Measurements from ENCODE around the gene WDR86. TPM values are rescaled to one million over a fixed set of nuclear protein-coding genes. Genes with fewer than 3 reads are reported as not detected.

The WDR86 gene
- polyA plus RNA-seq, 4 donors: 1.1 to 4.3 (median 1.8) TPM; not detected in 1

GRCh38 chr7:151420144-151420543 lies 10.3 kb upstream of the WDR86 start:
- no peak overlapping the region for H3K4me3 ChIP-seq (ENCODE audit: low read depth in 1 of 3, low read length in 3 of 3)
- peaks cover 0 to 27% of the 10 kb centered on the region in 2 donors for H3K9me3 ChIP-seq (ENCODE audit: control insufficient read depth in 2 of 2, insufficient read depth in 1 of 2, low read depth in 1 of 2, low read length in 1 of 2)
- no peaks in the 10 kb centered on the region for H3K36me3 ChIP-seq (ENCODE audit: control insufficient read depth in 3 of 3, insufficient read depth in 2 of 3, low read depth in 1 of 3, low read length in 3 of 3)
- DNase-seq: no peak
- H3K4me1 ChIP-seq (ENCODE audit: control insufficient read depth in 3 of 3, insufficient read depth in 2 of 3, low read depth in 1 of 3, low read length in 2 of 3): peaks cover 0 to 6% (median 0%) of the 10 kb centered on the region in 3 donors
- no peak overlapping the region for H3K27ac ChIP-seq (ENCODE audit: low read depth in 1 of 3, low read length in 2 of 3)
- FAIRE-seq: no peak
- H3K27me3 ChIP-seq (ENCODE audit: control insufficient read depth in 3 of 3, insufficient read depth in 3 of 3, low read length in 3 of 3): peaks cover 0 to 13% (median 2%) of the 10 kb centered on the region in 3 donors
- 61 to 81% (median 77%) methylated on average over 5 of the region's 5 CpGs for WGBS, 3 donors

- H3K9me3 ChIP-seq (ENCODE audit: control insufficient read depth in 2 of 2, insufficient read depth in 1 of 2, low read depth in 1 of 2, low read length in 1 of 2): peaks cover 0 to 19% of the 10 kb centered on the region in 2 donors
- H3K27me3 ChIP-seq (ENCODE audit: control insufficient read depth in 3 of 3, insufficient read depth in 3 of 3, low read length in 3 of 3): peaks cover 0 to 23% (median 4%) of the 10 kb centered on the region in 3 donors
- no peak overlapping the region for H3K27ac ChIP-seq (ENCODE audit: low read depth in 1 of 3, low read length in 2 of 3)
- peaks cover 0 to 6% (median 0%) of the 10 kb centered on the region in 3 donors for H3K4me1 ChIP-seq (ENCODE audit: control insufficient read depth in 3 of 3, insufficient read depth in 2 of 3, low read depth in 1 of 3, low read length in 2 of 3)
- DNase-seq: no peak
- no peaks in the 10 kb centered on the region for H3K36me3 ChIP-seq (ENCODE audit: control insufficient read depth in 3 of 3, insufficient read depth in 2 of 3, low read depth in 1 of 3, low read length in 3 of 3)
- 55 to 68% (median 65%) methylated on average over 11 of the region's 11 CpGs for WGBS, 3 donors
- no peak for FAIRE-seq
- no peak overlapping the region for H3K4me3 ChIP-seq (ENCODE audit: low read depth in 1 of 3, low read length in 3 of 3)
Measured at GRCh38 chr7:151416941-151417315, 7.1 kb upstream of the WDR86 start.

- FAIRE-seq: no peak
- H3K9me3 ChIP-seq (ENCODE audit: control insufficient read depth in 2 of 2, insufficient read depth in 1 of 2, low read depth in 1 of 2, low read length in 1 of 2): peaks cover 0 to 13% of the 10 kb centered on the region in 2 donors
- peaks cover 0 to 6% (median 0%) of the 10 kb centered on the region in 3 donors for H3K4me1 ChIP-seq (ENCODE audit: control insufficient read depth in 3 of 3, insufficient read depth in 2 of 3, low read depth in 1 of 3, low read length in 2 of 3)
- no peak for DNase-seq
- no peak overlapping the region for H3K27ac ChIP-seq (ENCODE audit: low read depth in 1 of 3, low read length in 2 of 3)
- peaks cover 0 to 29% (median 4%) of the 10 kb centered on the region in 3 donors for H3K27me3 ChIP-seq (ENCODE audit: control insufficient read depth in 3 of 3, insufficient read depth in 3 of 3, low read length in 3 of 3)
- 61 to 73% (median 69%) methylated on average over 10 of the region's 10 CpGs for WGBS, 3 donors
- H3K4me3 ChIP-seq (ENCODE audit: low read depth in 1 of 3, low read length in 3 of 3): no peak overlapping the region
- no peaks in the 10 kb centered on the region for H3K36me3 ChIP-seq (ENCODE audit: control insufficient read depth in 3 of 3, insufficient read depth in 2 of 3, low read depth in 1 of 3, low read length in 3 of 3)
Measured at GRCh38 chr7:151416112-151416940, 6.5 kb upstream of the WDR86 start.

- Histone ChIP-seq H3K27ac (ENCODE audit: low read depth in 1 of 3, low read length in 2 of 3) (no peak overlapping the region), H3K9me3 (ENCODE audit: control insufficient read depth in 2 of 2, insufficient read depth in 1 of 2, low read depth in 1 of 2, low read length in 1 of 2) (peaks cover 0 to 7% of the 10 kb centered on the region in 2 donors), H3K4me3 (ENCODE audit: low read depth in 1 of 3, low read length in 3 of 3) (no peak overlapping the region), H3K27me3 (ENCODE audit: control insufficient read depth in 3 of 3, insufficient read depth in 3 of 3, low read length in 3 of 3) (peaks cover 0 to 37% (median 4%) of the 10 kb centered on the region in 3 donors), H3K36me3 (ENCODE audit: control insufficient read depth in 3 of 3, insufficient read depth in 2 of 3, low read depth in 1 of 3, low read length in 3 of 3) (no peaks in the 10 kb centered on the region), H3K4me1 (ENCODE audit: control insufficient read depth in 3 of 3, insufficient read depth in 2 of 3, low read depth in 1 of 3, low read length in 2 of 3) (peaks cover 0 to 6% (median 0%) of the 10 kb centered on the region in 3 donors)
- FAIRE-seq: no peak
- no peak for DNase-seq
- 36 to 71% (median 56%) methylated on average over 3 of the region's 3 CpGs for WGBS, 3 donors
Measured at GRCh38 chr7:151415375-151416105, 5.7 kb upstream of the WDR86 start.

- H3K27ac ChIP-seq (ENCODE audit: low read depth in 1 of 3, low read length in 2 of 3): no peak overlapping the region
- H3K9me3 ChIP-seq (ENCODE audit: control insufficient read depth in 2 of 2, insufficient read depth in 1 of 2, low read depth in 1 of 2, low read length in 1 of 2): no peaks in the 10 kb centered on the region
- 85 to 93% (median 87%) methylated on average over 4 of the region's 4 CpGs for WGBS, 3 donors
- peaks cover 4 to 60% (median 7%) of the 10 kb centered on the region in 3 donors for H3K27me3 ChIP-seq (ENCODE audit: control insufficient read depth in 3 of 3, insufficient read depth in 3 of 3, low read length in 3 of 3)
- no peak for DNase-seq
- no peak for FAIRE-seq
- peaks cover 0 to 13% (median 5%) of the 10 kb centered on the region in 3 donors for H3K4me1 ChIP-seq (ENCODE audit: control insufficient read depth in 3 of 3, insufficient read depth in 2 of 3, low read depth in 1 of 3, low read length in 2 of 3)
- no peaks in the 10 kb centered on the region for H3K36me3 ChIP-seq (ENCODE audit: control insufficient read depth in 3 of 3, insufficient read depth in 2 of 3, low read depth in 1 of 3, low read length in 3 of 3)
- no peak overlapping the region for H3K4me3 ChIP-seq (ENCODE audit: low read depth in 1 of 3, low read length in 3 of 3)
Measured at GRCh38 chr7:151413241-151413640, 3.4 kb upstream of the WDR86 start.

GRCh38 chr7:151412318-151412717 lies 2.5 kb upstream of the WDR86 start:
- peaks cover 0 to 13% (median 5%) of the 10 kb centered on the region in 3 donors for H3K4me1 ChIP-seq (ENCODE audit: control insufficient read depth in 3 of 3, insufficient read depth in 2 of 3, low read depth in 1 of 3, low read length in 2 of 3)
- no peak for FAIRE-seq
- 69 to 77% (median 70%) methylated on average over 4 of the region's 4 CpGs for WGBS, 3 donors

GRCh38 chr7:151411551-151411950 lies 1.7 kb upstream of the WDR86 start:
- Histone ChIP-seq H3K27ac (ENCODE audit: low read depth in 1 of 3, low read length in 2 of 3) (no peak overlapping the region), H3K9me3 (ENCODE audit: control insufficient read depth in 2 of 2, insufficient read depth in 1 of 2, low read depth in 1 of 2, low read length in 1 of 2) (no peaks in the 10 kb centered on the region), H3K36me3 (ENCODE audit: control insufficient read depth in 3 of 3, insufficient read depth in 2 of 3, low read depth in 1 of 3, low read length in 3 of 3) (no peaks in the 10 kb centered on the region), H3K4me1 (ENCODE audit: control insufficient read depth in 3 of 3, insufficient read depth in 2 of 3, low read depth in 1 of 3, low read length in 2 of 3) (peaks cover 0 to 13% (median 5%) of the 10 kb centered on the region in 3 donors), H3K4me3 (ENCODE audit: low read depth in 1 of 3, low read length in 3 of 3) (no peak overlapping the region), H3K27me3 (ENCODE audit: control insufficient read depth in 3 of 3, insufficient read depth in 3 of 3, low read length in 3 of 3) (peaks cover 4 to 61% (median 7%) of the 10 kb centered on the region in 3 donors)
- WGBS, 3 donors: 64 to 73% (median 70%) methylated on average over 6 of the region's 6 CpGs
- FAIRE-seq: no peak
- no peak for DNase-seq

More at GRCh38 chr7:151412318-151412717, 2.5 kb upstream of the WDR86 start:
- H3K9me3 ChIP-seq (ENCODE audit: control insufficient read depth in 2 of 2, insufficient read depth in 1 of 2, low read depth in 1 of 2, low read length in 1 of 2): no peaks in the 10 kb centered on the region
- no peak for DNase-seq
- H3K4me3 ChIP-seq (ENCODE audit: low read depth in 1 of 3, low read length in 3 of 3): no peak overlapping the region
- no peak overlapping the region for H3K27ac ChIP-seq (ENCODE audit: low read depth in 1 of 3, low read length in 2 of 3)
- H3K27me3 ChIP-seq (ENCODE audit: control insufficient read depth in 3 of 3, insufficient read depth in 3 of 3, low read length in 3 of 3): peaks cover 4 to 60% (median 7%) of the 10 kb centered on the region in 3 donors
- H3K36me3 ChIP-seq (ENCODE audit: control insufficient read depth in 3 of 3, insufficient read depth in 2 of 3, low read depth in 1 of 3, low read length in 3 of 3): no peaks in the 10 kb centered on the region

All from small intestine (tissue), 7 donors.